Measurements from ENCODE around the gene CDK2. TPM values are rescaled to one million over a fixed set of nuclear protein-coding genes. Genes with fewer than 3 reads are reported as not detected.

CDK2 gene
- total and polyA plus RNA-seq, 4 donors = 14.5 to 54.4 (median 28.7) TPM

GRCh38 chr12:55937981-55938380 is 28.6 kb upstream of the CDK2 start:
- WGBS (ENCODE audit: insufficient coverage) = no CpG with 5 or more reads among the region's 2 CpGs
- peaks cover 27% of the 10 kb centered on the region for H3K27me3 ChIP-seq (ENCODE audit: control insufficient read depth, insufficient read depth, low read length)
- peaks cover 2% of the 10 kb centered on the region for H3K36me3 ChIP-seq (ENCODE audit: control insufficient read depth, insufficient read depth, low read length)
- H3K9me3 ChIP-seq (ENCODE audit: control insufficient read depth, insufficient read depth, low read length) = no peaks in the 10 kb centered on the region
- no peak overlapping the region for H3K4me3 ChIP-seq (ENCODE audit: low read depth, low read length)
- DNase-seq (ENCODE audit: low read depth in 4 of 6, low spot score in 6 of 6) = no peak
- peaks cover 24% of the 10 kb centered on the region for H3K4me1 ChIP-seq (ENCODE audit: control insufficient read depth, insufficient read depth, low read length)
- no peak overlapping the region for H3K27ac ChIP-seq (ENCODE audit: low read depth, low read length)

GRCh38 chr12:55938826-55939501 is 27.7 kb upstream of the CDK2 start:
- no peak overlapping the region for H3K27ac ChIP-seq (ENCODE audit: low read depth, low read length)
- H3K36me3 ChIP-seq (ENCODE audit: control insufficient read depth, insufficient read depth, low read length) = peaks cover 4% of the 10 kb centered on the region
- DNase-seq (ENCODE audit: low read depth in 4 of 6, low spot score in 6 of 6) = no peak
- 100% methylated on average over 6 of the region's 8 CpGs for WGBS (ENCODE audit: insufficient coverage)
- H3K4me3 ChIP-seq (ENCODE audit: low read depth, low read length) = no peak overlapping the region
- no peaks in the 10 kb centered on the region for H3K9me3 ChIP-seq (ENCODE audit: control insufficient read depth, insufficient read depth, low read length)
- H3K4me1 ChIP-seq (ENCODE audit: control insufficient read depth, insufficient read depth, low read length) = peaks cover 24% of the 10 kb centered on the region
- H3K27me3 ChIP-seq (ENCODE audit: control insufficient read depth, insufficient read depth, low read length) = peaks cover 20% of the 10 kb centered on the region

GRCh38 chr12:55940065-55940732 is 26.4 kb upstream of the CDK2 start:
- WGBS (ENCODE audit: insufficient coverage) = 4% methylated on average over 12 of the region's 18 CpGs
- H3K4me1 ChIP-seq (ENCODE audit: control insufficient read depth, insufficient read depth, low read length) = peaks cover 24% of the 10 kb centered on the region
- peak overlapping the region; percentile 22 for H3K4me3 ChIP-seq (ENCODE audit: low read depth, low read length)
- no peaks in the 10 kb centered on the region for H3K9me3 ChIP-seq (ENCODE audit: control insufficient read depth, insufficient read depth, low read length)
- H3K36me3 ChIP-seq (ENCODE audit: control insufficient read depth, insufficient read depth, low read length) = peaks cover 8% of the 10 kb centered on the region
- H3K27me3 ChIP-seq (ENCODE audit: control insufficient read depth, insufficient read depth, low read length) = peaks cover 8% of the 10 kb centered on the region
- peak overlapping the region; percentile 48 for H3K27ac ChIP-seq (ENCODE audit: low read depth, low read length)
- peak in 4 of 6 donors; percentile 61 to 94 (median 78) for DNase-seq (ENCODE audit: low read depth in 4 of 6, low spot score in 6 of 6)

GRCh38 chr12:55942055-55942454 is 24.6 kb upstream of the CDK2 start:
- 75% methylated on average over 1 of the region's 4 CpGs for WGBS (ENCODE audit: insufficient coverage)
- H3K4me3 ChIP-seq (ENCODE audit: low read depth, low read length) = no peak overlapping the region
- H3K27me3 ChIP-seq (ENCODE audit: control insufficient read depth, insufficient read depth, low read length) = no peaks in the 10 kb centered on the region
- H3K36me3 ChIP-seq (ENCODE audit: control insufficient read depth, insufficient read depth, low read length) = peaks cover 8% of the 10 kb centered on the region
- H3K9me3 ChIP-seq (ENCODE audit: control insufficient read depth, insufficient read depth, low read length) = no peaks in the 10 kb centered on the region
- DNase-seq (ENCODE audit: low read depth in 4 of 6, low spot score in 6 of 6) = no peak
- peaks cover 17% of the 10 kb centered on the region for H3K4me1 ChIP-seq (ENCODE audit: control insufficient read depth, insufficient read depth, low read length)
- H3K27ac ChIP-seq (ENCODE audit: low read depth, low read length) = no peak overlapping the region

- H3K27me3 ChIP-seq (ENCODE audit: control insufficient read depth, insufficient read depth, low read length) = no peaks in the 10 kb centered on the region
- H3K9me3 ChIP-seq (ENCODE audit: control insufficient read depth, insufficient read depth, low read length) = no peaks in the 10 kb centered on the region
- WGBS (ENCODE audit: insufficient coverage) = 94% methylated on average over 1 of the region's 1 CpG
- peaks cover 8% of the 10 kb centered on the region for H3K36me3 ChIP-seq (ENCODE audit: control insufficient read depth, insufficient read depth, low read length)
- DNase-seq (ENCODE audit: low read depth in 4 of 6, low spot score in 6 of 6) = no peak
- H3K4me3 ChIP-seq (ENCODE audit: low read depth, low read length) = no peak overlapping the region
- H3K4me1 ChIP-seq (ENCODE audit: control insufficient read depth, insufficient read depth, low read length) = peaks cover 17% of the 10 kb centered on the region
- no peak overlapping the region for H3K27ac ChIP-seq (ENCODE audit: low read depth, low read length)
These were observed 24.0 kb upstream of the CDK2 start for GRCh38 chr12:55942577-55943136.

DNA sequence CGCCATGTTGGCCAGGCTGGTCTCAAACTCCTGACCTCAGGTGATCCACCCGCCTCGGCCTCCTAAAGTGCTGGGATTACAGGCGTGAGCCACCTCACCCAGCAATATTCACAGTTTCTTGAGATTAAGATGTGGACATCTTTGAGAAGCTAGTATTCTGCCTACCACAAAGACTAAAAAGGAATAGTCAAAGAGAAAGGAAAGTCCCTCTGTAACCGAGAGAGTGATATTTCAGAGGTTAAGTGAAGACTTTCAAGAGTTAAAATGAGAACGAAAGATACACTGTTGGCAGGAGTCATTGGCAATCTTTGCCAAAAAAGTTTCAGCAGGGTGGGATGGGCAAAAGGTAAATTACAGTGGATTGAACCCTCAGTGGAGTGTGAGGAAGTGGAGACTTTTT is 20.1 kb upstream of the CDK2 start:
- H3K36me3 ChIP-seq (ENCODE audit: control insufficient read depth, insufficient read depth, low read length) = peaks cover 11% of the 10 kb centered on the region
- H3K9me3 ChIP-seq (ENCODE audit: control insufficient read depth, insufficient read depth, low read length) = no peaks in the 10 kb centered on the region
- no peaks in the 10 kb centered on the region for H3K4me1 ChIP-seq (ENCODE audit: control insufficient read depth, insufficient read depth, low read length)
- H3K27me3 ChIP-seq (ENCODE audit: control insufficient read depth, insufficient read depth, low read length) = no peaks in the 10 kb centered on the region
- no peak for DNase-seq (ENCODE audit: low read depth in 4 of 6, low spot score in 6 of 6)
- H3K4me3 ChIP-seq (ENCODE audit: low read depth, low read length) = no peak overlapping the region
- 75% methylated on average over 2 of the region's 6 CpGs for WGBS (ENCODE audit: insufficient coverage)
- no peak overlapping the region for H3K27ac ChIP-seq (ENCODE audit: low read depth, low read length)

GRCh38 chr12:55955344-55955743 is 11.3 kb upstream of the CDK2 start:
- no peak overlapping the region for H3K4me3 ChIP-seq (ENCODE audit: low read depth, low read length)
- H3K27ac ChIP-seq (ENCODE audit: low read depth, low read length) = no peak overlapping the region
- peaks cover 21% of the 10 kb centered on the region for H3K36me3 ChIP-seq (ENCODE audit: control insufficient read depth, insufficient read depth, low read length)
- H3K27me3 ChIP-seq (ENCODE audit: control insufficient read depth, insufficient read depth, low read length) = no peaks in the 10 kb centered on the region
- 69% methylated on average over 3 of the region's 4 CpGs for WGBS (ENCODE audit: insufficient coverage)
- no peak for DNase-seq (ENCODE audit: low read depth in 4 of 6, low spot score in 6 of 6)
- H3K4me1 ChIP-seq (ENCODE audit: control insufficient read depth, insufficient read depth, low read length) = no peaks in the 10 kb centered on the region
- H3K9me3 ChIP-seq (ENCODE audit: control insufficient read depth, insufficient read depth, low read length) = no peaks in the 10 kb centered on the region

GRCh38 chr12:55955800-55956508 is 10.7 kb upstream of the CDK2 start:
- Histone ChIP-seq H3K27me3 (ENCODE audit: control insufficient read depth, insufficient read depth, low read length) (no peaks in the 10 kb centered on the region), H3K9me3 (ENCODE audit: control insufficient read depth, insufficient read depth, low read length) (no peaks in the 10 kb centered on the region), H3K4me3 (ENCODE audit: low read depth, low read length) (no peak overlapping the region), H3K27ac (ENCODE audit: low read depth, low read length) (no peak overlapping the region), H3K4me1 (ENCODE audit: control insufficient read depth, insufficient read depth, low read length) (no peaks in the 10 kb centered on the region), H3K36me3 (ENCODE audit: control insufficient read depth, insufficient read depth, low read length) (peaks cover 21% of the 10 kb centered on the region)
- DNase-seq (ENCODE audit: low read depth in 4 of 6, low spot score in 6 of 6) = no peak
- WGBS (ENCODE audit: insufficient coverage) = 92% methylated on average over 6 of the region's 6 CpGs

DNA sequence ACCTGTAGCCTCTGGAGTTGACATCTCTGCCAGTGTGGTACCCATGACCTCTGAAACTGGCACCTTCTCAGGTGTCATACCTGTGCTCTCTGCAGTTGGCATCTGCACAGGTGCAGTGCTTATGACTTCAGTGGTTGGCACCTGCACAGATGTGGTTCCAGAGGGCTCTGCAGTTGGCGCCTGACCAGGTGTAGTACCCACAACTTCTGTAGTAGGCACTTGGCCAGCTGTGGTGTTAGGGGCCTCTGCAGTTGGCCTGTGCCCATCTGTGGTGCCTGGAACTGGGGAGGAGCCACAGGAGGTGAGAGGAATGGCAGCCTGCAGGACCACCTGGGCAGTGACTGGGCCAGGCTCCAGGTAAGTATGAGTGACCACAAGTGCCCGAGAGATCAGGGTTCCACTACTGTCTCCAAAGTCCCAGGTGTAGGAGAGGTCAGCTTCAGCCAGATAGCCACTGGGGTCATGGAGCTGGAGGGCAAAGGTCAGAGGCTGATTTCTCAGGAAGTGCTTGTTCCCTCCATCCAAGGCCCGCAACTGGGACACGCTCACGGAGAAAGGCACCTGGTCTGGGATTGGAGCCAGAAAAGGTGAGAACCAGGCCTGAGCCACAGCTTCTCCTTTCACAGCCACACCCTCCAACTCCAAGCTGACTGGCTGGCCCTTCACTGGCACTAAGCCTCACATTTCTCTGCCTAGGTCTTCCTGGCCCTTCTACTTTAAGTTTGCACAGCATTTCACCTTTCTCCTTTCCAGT is 9.3 kb upstream of the CDK2 start:
- H3K9me3 ChIP-seq (ENCODE audit: control insufficient read depth, insufficient read depth, low read length) = no peaks in the 10 kb centered on the region
- no peak overlapping the region for H3K27ac ChIP-seq (ENCODE audit: low read depth, low read length)
- H3K36me3 ChIP-seq (ENCODE audit: control insufficient read depth, insufficient read depth, low read length) = peaks cover 12% of the 10 kb centered on the region
- no peak for DNase-seq (ENCODE audit: low read depth in 4 of 6, low spot score in 6 of 6)
- no peak overlapping the region for H3K4me3 ChIP-seq (ENCODE audit: low read depth, low read length)
- 90% methylated on average over 5 of the region's 5 CpGs for WGBS (ENCODE audit: insufficient coverage)
- H3K4me1 ChIP-seq (ENCODE audit: control insufficient read depth, insufficient read depth, low read length) = no peaks in the 10 kb centered on the region
- no peaks in the 10 kb centered on the region for H3K27me3 ChIP-seq (ENCODE audit: control insufficient read depth, insufficient read depth, low read length)

All from spinal cord (tissue), 10 donors.